ENCODE data around the gene SETD6. TPM values are rescaled to one million over a fixed set of nuclear protein-coding genes. Genes with fewer than 3 reads are reported as not detected.

Gene SETD6
- total RNA-seq, 4 donors from 2014 or later, result 22.1 to 44.8 (median 23.3) TPM

GRCh38 chr16:58532414-58532813, 17.1 kb downstream of the SETD6 start:
- Histone ChIP-seq H3K4me3 (no peak overlapping the region), H3K27me3 (no peaks in the 10 kb centered on the region), H3K36me3 (peaks cover 0 to 97% (median 49%) of the 10 kb centered on the region in 4 donors), H3K27ac (no peak overlapping the region), H3K4me1 (no peaks in the 10 kb centered on the region), H3K9me3 (no peaks in the 10 kb centered on the region)
- TF ChIP-seq CTCF (IDR thresholded peaks at IDR 0.05) (no peak), POLR2A (IDR thresholded peaks at IDR 0.05) (no peak), POLR2AphosphoS5 (IDR thresholded peaks at IDR 0.05) (no peak), EP300 (IDR thresholded peaks at IDR 0.05; ENCODE audit: low read depth) (no peak)
- intact Hi-C loops (cut with DNase I; ENCODE audit: low total_unique reads) (no loop called here), in situ Hi-C loops (cut with MboI; ENCODE audit: low pct_ligation_motif_present in 1 of 4, low pct_unique_long_range_greater_than_20kb in 1 of 4, low sequenced_read_pairs in 3 of 4) (no loop called here)
- 75 to 82% methylated on average over 3 of the region's 3 CpGs for WGBS, 2 donors (ENCODE audit: low coverage in 1 of 2)
- no peak for DNase-seq

- H3K27me3 ChIP-seq, result no peaks in the 10 kb centered on the region
- H3K4me3 ChIP-seq, result no peak overlapping the region
- 90 to 94% methylated on average over 9 to 14 of the region's 14 CpGs for WGBS, 2 donors (ENCODE audit: low coverage in 1 of 2)
- no peak for DNase-seq
- H3K9me3 ChIP-seq, result no peaks in the 10 kb centered on the region
- peaks cover 0 to 98% (median 49%) of the 10 kb centered on the region in 4 donors for H3K36me3 ChIP-seq
- in situ Hi-C loops (cut with MboI; ENCODE audit: low pct_ligation_motif_present in 1 of 4, low pct_unique_long_range_greater_than_20kb in 1 of 4, low sequenced_read_pairs in 3 of 4), result no loop called here
- no peaks in the 10 kb centered on the region for H3K4me1 ChIP-seq
- intact Hi-C loops (cut with DNase I; ENCODE audit: low total_unique reads), result no loop called here
- no peak overlapping the region for H3K27ac ChIP-seq
- no peak for TF ChIP-seq POLR2AphosphoS5 (IDR thresholded peaks at IDR 0.05)
- no peak for TF ChIP-seq POLR2A (IDR thresholded peaks at IDR 0.05)
- no peak for TF ChIP-seq CTCF (IDR thresholded peaks at IDR 0.05)
- TF ChIP-seq EP300 (IDR thresholded peaks at IDR 0.05; ENCODE audit: low read depth), result no peak
Observed at GRCh38 chr16:58533751-58534470, 18.6 kb downstream of the SETD6 start.

- in situ Hi-C loops (cut with MboI; ENCODE audit: low pct_ligation_motif_present in 1 of 4, low pct_unique_long_range_greater_than_20kb in 1 of 4, low sequenced_read_pairs in 3 of 4) (no loop called here), intact Hi-C loops (cut with DNase I; ENCODE audit: low total_unique reads) (no loop called here)
- TF ChIP-seq POLR2AphosphoS5 (IDR thresholded peaks at IDR 0.05), result no peak
- no peak for TF ChIP-seq CTCF (IDR thresholded peaks at IDR 0.05)
- no peak for TF ChIP-seq POLR2A (IDR thresholded peaks at IDR 0.05)
- no peak for TF ChIP-seq EP300 (IDR thresholded peaks at IDR 0.05; ENCODE audit: low read depth)
- no peak for DNase-seq
- Histone ChIP-seq H3K27ac (no peak overlapping the region), H3K4me3 (no peak overlapping the region), H3K27me3 (no peaks in the 10 kb centered on the region), H3K36me3 (peaks cover 0 to 98% (median 48%) of the 10 kb centered on the region in 4 donors), H3K9me3 (no peaks in the 10 kb centered on the region), H3K4me1 (no peaks in the 10 kb centered on the region)
- whole genome bisulfite sequencing, 2 donors (ENCODE audit: low coverage in 1 of 2), result 91 to 95% methylated on average over 3 of the region's 3 CpGs
Observed at GRCh38 chr16:58535100-58535499, 19.8 kb downstream of the SETD6 start.

- no peak overlapping the region for H3K27ac ChIP-seq
- WGBS, 2 donors (ENCODE audit: low coverage in 1 of 2), result 56 to 70% methylated on average over 5 of the region's 5 CpGs
- in situ Hi-C loops (cut with MboI; ENCODE audit: low pct_ligation_motif_present in 1 of 4, low pct_unique_long_range_greater_than_20kb in 1 of 4, low sequenced_read_pairs in 3 of 4), result no loop called here
- peaks cover 0 to 98% (median 48%) of the 10 kb centered on the region in 4 donors for H3K36me3 ChIP-seq
- no peaks in the 10 kb centered on the region for H3K27me3 ChIP-seq
- intact Hi-C loops (cut with DNase I; ENCODE audit: low total_unique reads), result no loop called here
- no peak for DNase-seq
- no peaks in the 10 kb centered on the region for H3K4me1 ChIP-seq
- H3K9me3 ChIP-seq, result no peaks in the 10 kb centered on the region
- TF ChIP-seq CTCF (IDR thresholded peaks at IDR 0.05) (no peak), POLR2AphosphoS5 (IDR thresholded peaks at IDR 0.05) (no peak), POLR2A (IDR thresholded peaks at IDR 0.05) (no peak), EP300 (IDR thresholded peaks at IDR 0.05; ENCODE audit: low read depth) (no peak)
- H3K4me3 ChIP-seq, result no peak overlapping the region
Observed at GRCh38 chr16:58536278-58536677, 21.0 kb downstream of the SETD6 start.

Measured in transverse colon (tissue), 4 donors.